HepG2 (cell line): ENCODE results near the gene HNRNPA1. TPM values are rescaled to one million over a fixed set of nuclear protein-coding genes. Genes with fewer than 3 reads are reported as not detected.
A peak's percentile ranks its signal among the peaks of the same experiment; 100 is the strongest.

ENCODE experiments used
- ARNTL ChIP-seq: sonication (generic); formaldehyde crosslinking; IDR thresholded peaks from 2 replicates; pipeline ENCODE4 v1.4.0; 2020; ENCODE audit warnings: mild to moderate bottlenecking, missing genetic modification reagents
- BCL6 ChIP-seq: IDR thresholded peaks from 2 replicates; pipeline ENCODE4 v1.6.1; 2016; ENCODE audit warnings: missing genetic modification reagents, missing compliant biosample characterization
- EP300 ChIP-seq, 3 experiments: sonication (generic) in 1 of 3; formaldehyde crosslinking in 1 of 3; IDR thresholded peaks; 2 replicates each; pipeline versions ENCODE4 v1.5.1 to v1.6.1; 2011 to 2020; ENCODE audit warnings: low read depth in 2 of 3, low read length in 2 of 3, borderline replicate concordance in 1 of 3, improper control_type of control experiment in 1 of 3, mild to moderate bottlenecking in 1 of 3, missing genetic modification reagents in 1 of 3, moderate library complexity in 1 of 3
- FOXM1 ChIP-seq: sonication (generic); formaldehyde crosslinking; IDR thresholded peaks from 2 replicates; pipeline ENCODE4 v1.5.0; 2020; ENCODE audit warnings: missing genetic modification reagents
- HMGA1 ChIP-seq: sonication (generic); formaldehyde crosslinking; conservative IDR thresholded peaks from 2 replicates; pipeline ENCODE4 v1.4.0; 2020; ENCODE audit warnings: missing genetic modification reagents
- IRF2 ChIP-seq: IDR thresholded peaks from 2 replicates; pipeline ENCODE4 v1.6.1; 2018; ENCODE audit warnings: missing genetic modification reagents, missing compliant biosample characterization
- NFE2L2 ChIP-seq: fragments of 150-350 bp; IDR thresholded peaks from 2 replicates; pipeline ENCODE4 v1.6.1; 2014; ENCODE audit warnings: low read length
- NFYB ChIP-seq: sonication (generic); formaldehyde crosslinking; IDR thresholded peaks from 2 replicates; pipeline ENCODE4 v1.4.0; 2020; ENCODE audit warnings: missing genetic modification reagents
- RARG ChIP-seq: sonication (generic); formaldehyde crosslinking; IDR thresholded peaks from 2 replicates; pipeline ENCODE4 v1.4.0; 2020; ENCODE audit warnings: low read depth, mild to moderate bottlenecking, missing genetic modification reagents
- RELA ChIP-seq: sonication (generic); formaldehyde crosslinking; IDR thresholded peaks from 2 replicates; pipeline ENCODE4 v1.4.0; 2020; ENCODE audit warnings: missing genetic modification reagents
- REPIN1 ChIP-seq: sonication (generic); formaldehyde crosslinking; IDR thresholded peaks from 2 replicates; pipeline ENCODE4 v1.8.0; 2022; ENCODE audit warnings: missing genetic modification reagents, low read depth, mild to moderate bottlenecking, borderline replicate concordance
- RXRA ChIP-seq: sonication (generic); formaldehyde crosslinking; IDR thresholded peaks from 2 replicates; pipeline ENCODE4 v1.5.1; 2020; ENCODE audit warnings: missing genetic modification reagents
- SMAD3 ChIP-seq: sonication (generic); formaldehyde crosslinking; IDR thresholded peaks from 2 replicates; pipeline ENCODE4 v1.4.0; 2020; ENCODE audit warnings: missing genetic modification reagents
- SNAI1 ChIP-seq: sonication (generic); formaldehyde crosslinking; IDR thresholded peaks from 2 replicates; pipeline ENCODE4 v1.5.0; 2020; ENCODE audit warnings: mild to moderate bottlenecking, missing genetic modification reagents, borderline replicate concordance
- TCF7L2 ChIP-seq: IDR thresholded peaks from 2 replicates; pipeline ENCODE4 v1.6.1; 2011; ENCODE audit warnings: mild to moderate bottlenecking, low read depth, low read length, moderate library complexity
- TOPORS ChIP-seq: sonication (generic); formaldehyde crosslinking; IDR thresholded peaks from 2 replicates; pipeline ENCODE4 v1.8.0; 2023; ENCODE audit warnings: mild to moderate bottlenecking, missing genetic modification reagents
- YEATS2 ChIP-seq: sonication (generic); formaldehyde crosslinking; IDR thresholded peaks from 2 replicates; pipeline ENCODE4 v1.4.0; 2020; ENCODE audit warnings: missing genetic modification reagents, borderline replicate concordance
- ZBTB38 ChIP-seq: sonication (generic); formaldehyde crosslinking; IDR thresholded peaks from 2 replicates; pipeline ENCODE4 v1.5.1; 2020; ENCODE audit warnings: mild to moderate bottlenecking, missing genetic modification reagents
- ZIK1 ChIP-seq: sonication (generic); formaldehyde crosslinking; IDR thresholded peaks from 2 replicates; pipeline ENCODE4 v1.5.0; 2020; ENCODE audit warnings: mild to moderate bottlenecking, low read depth, missing genetic modification reagents, borderline replicate concordance
- ZNF615 ChIP-seq: sonication (generic); formaldehyde crosslinking; IDR thresholded peaks from 2 replicates; pipeline ENCODE4 v1.5.0; 2020; ENCODE audit warnings: mild to moderate bottlenecking, missing genetic modification reagents, borderline replicate concordance
- ZNF749 ChIP-seq: sonication (generic); formaldehyde crosslinking; IDR thresholded peaks from 2 replicates; pipeline ENCODE4 v1.8.0; 2022; ENCODE audit warnings: mild to moderate bottlenecking, missing genetic modification reagents, moderate library complexity, borderline replicate concordance
- polyA plus RNA-seq, 8 experiments: library from polyadenylated mRNA; depleted of rRNA in 3 of 8; stranded (reverse) in 7 of 8; unstranded in 1 of 8; fragments of >200 nt; fragmentation: Illumina TruSeq in 4 of 8; extraction: Trizol in 4 of 8; gene quantifications; 2 replicates each; pipeline versions ENCODE4 v1.2.1 to v1.2.3, GENCODE V29; 2011 to 2016; ENCODE audit warnings: low read depth in 4 of 8, missing spikeins in 1 of 8, mixed read lengths in 1 of 8; ENCODE audit not compliant: insufficient read depth in 1 of 8
- total RNA-seq, 5 experiments: library from RNA; depleted of rRNA; stranded (reverse); fragments of >200 nt; fragmentation: Illumina TruSeq; extraction: Trizol; gene quantifications; 2 replicates each; pipeline ENCODE4 v1.2.3, GENCODE V29; 2016; ENCODE audit warnings: low read depth in 1 of 5
- TF ChIP-seq, protein P1 (sequence below): sonication (generic); formaldehyde crosslinking; IDR thresholded peaks from 2 replicates; pipeline ENCODE4 v1.4.0; 2020; ENCODE audit warnings: mild to moderate bottlenecking, missing genetic modification reagents
- TF ChIP-seq, protein P2 (sequence below): sonication (generic); formaldehyde crosslinking; IDR thresholded peaks from 2 replicates; pipeline ENCODE4 v1.4.0; 2020; ENCODE audit warnings: missing genetic modification reagents, mild to moderate bottlenecking, borderline replicate concordance
- TF ChIP-seq, protein P3 (sequence below): sonication (generic); formaldehyde crosslinking; IDR thresholded peaks from 2 replicates; pipeline ENCODE4 v1.4.0; 2020; ENCODE audit warnings: mild to moderate bottlenecking, missing genetic modification reagents

Gene HNRNPA1
- total and polyA plus RNA-seq, 2 of the 13 experiments (the other 11 are each of a cell fraction or from before 2014, with no cell fraction given) = 535 to 1,820 TPM

DNA sequence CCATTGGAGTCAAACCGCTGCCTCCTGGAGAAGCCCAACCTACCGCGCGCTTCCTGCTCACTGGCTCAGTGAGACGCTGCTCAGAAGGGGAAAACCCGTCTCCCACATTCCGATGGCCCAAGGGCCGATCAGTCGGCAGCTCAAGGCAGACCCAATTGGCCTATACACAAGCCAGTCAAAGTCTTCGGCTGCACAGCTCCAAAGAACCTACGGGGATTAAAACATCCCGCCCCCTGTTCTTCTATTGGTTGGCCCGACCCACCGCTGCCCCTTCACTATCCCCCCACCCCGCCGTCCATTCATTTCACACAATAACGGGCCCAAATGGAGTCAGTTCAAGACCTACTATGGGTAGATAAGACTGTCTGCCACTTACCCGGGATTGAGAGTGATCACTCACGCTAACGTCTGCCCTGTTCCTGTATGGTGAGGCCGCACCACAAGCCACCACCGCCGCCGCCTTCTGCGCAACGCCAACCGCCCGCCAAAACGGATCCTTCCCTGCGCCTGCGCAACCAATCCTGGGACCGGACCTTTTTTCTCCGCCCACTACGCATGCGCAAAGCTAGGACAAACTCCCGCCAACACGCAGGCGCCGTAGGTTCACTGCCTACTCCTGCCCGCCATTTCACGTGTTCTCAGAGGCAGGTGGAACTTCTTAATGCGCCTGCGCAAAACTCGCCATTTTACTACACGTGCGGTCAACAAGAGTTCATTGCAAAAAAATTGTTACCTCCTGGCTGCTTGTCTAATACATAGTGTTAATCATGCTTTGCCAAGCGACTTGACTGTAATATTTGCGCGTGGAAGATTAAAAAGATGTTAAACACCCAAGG, 676 bp upstream of the HNRNPA1 start, which contains the start of gene CBX5 (continued):
- TF ChIP-seq, protein P1, sequence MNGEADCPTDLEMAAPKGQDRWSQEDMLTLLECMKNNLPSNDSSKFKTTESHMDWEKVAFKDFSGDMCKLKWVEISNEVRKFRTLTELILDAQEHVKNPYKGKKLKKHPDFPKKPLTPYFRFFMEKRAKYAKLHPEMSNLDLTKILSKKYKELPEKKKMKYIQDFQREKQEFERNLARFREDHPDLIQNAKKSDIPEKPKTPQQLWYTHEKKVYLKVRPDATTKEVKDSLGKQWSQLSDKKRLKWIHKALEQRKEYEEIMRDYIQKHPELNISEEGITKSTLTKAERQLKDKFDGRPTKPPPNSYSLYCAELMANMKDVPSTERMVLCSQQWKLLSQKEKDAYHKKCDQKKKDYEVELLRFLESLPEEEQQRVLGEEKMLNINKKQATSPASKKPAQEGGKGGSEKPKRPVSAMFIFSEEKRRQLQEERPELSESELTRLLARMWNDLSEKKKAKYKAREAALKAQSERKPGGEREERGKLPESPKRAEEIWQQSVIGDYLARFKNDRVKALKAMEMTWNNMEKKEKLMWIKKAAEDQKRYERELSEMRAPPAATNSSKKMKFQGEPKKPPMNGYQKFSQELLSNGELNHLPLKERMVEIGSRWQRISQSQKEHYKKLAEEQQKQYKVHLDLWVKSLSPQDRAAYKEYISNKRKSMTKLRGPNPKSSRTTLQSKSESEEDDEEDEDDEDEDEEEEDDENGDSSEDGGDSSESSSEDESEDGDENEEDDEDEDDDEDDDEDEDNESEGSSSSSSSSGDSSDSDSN = peak; percentile 68
- TF ChIP-seq NFYB (CRISPR knock-in tag) (peak; percentile 94), SMAD3 (CRISPR knock-in tag) (peak; percentile 74), SNAI1 (peak; percentile 93; the same call in 1 of the 2 replicates), ZBTB38 (CRISPR knock-in tag) (no peak; the same call in 1 of the 2 replicates), RXRA (CRISPR knock-in tag) (0 out of 2 replicates have a peak, but pooled peaks have one; percentile 25), BCL6 (0 out of 2 replicates have a peak, but pooled peaks have one; percentile 34), HMGA1 (no peak), NFE2L2 (no peak), ZNF749 (CRISPR knock-in tag) (peak; percentile 44; the same call in 1 of the 2 replicates), ZIK1 (CRISPR knock-in tag) (0 out of 2 replicates have a peak, but pooled peaks have one; percentile 22), TCF7L2 (no peak), TOPORS (CRISPR knock-in tag) (0 out of 2 replicates have a peak, but pooled peaks have one; percentile 14), REPIN1 (CRISPR knock-in tag) (peak; percentile 82), ARNTL (CRISPR knock-in tag) (peak; percentile 83; the same call in 1 of the 2 replicates), ZNF615 (no peak), IRF2 (CRISPR knock-in tag) (peak; percentile 30; the same call in 1 of the 2 replicates), RARG (CRISPR knock-in tag) (no peak), YEATS2 (CRISPR knock-in tag) (peak; percentile 39), RELA (CRISPR knock-in tag) (peak; percentile 69; the same call in 1 of the 2 replicates), FOXM1 (CRISPR knock-in tag) (no peak), EP300 (IDR thresholded peaks at IDR 0.05; ENCODE audit: low read depth in 2 of 2, low read length in 2 of 2) (no peak), EP300 (CRISPR knock-in tag; IDR thresholded peaks at IDR 0.05; ENCODE audit: borderline replicate concordance) (no peak)
- TF ChIP-seq, protein P2, sequence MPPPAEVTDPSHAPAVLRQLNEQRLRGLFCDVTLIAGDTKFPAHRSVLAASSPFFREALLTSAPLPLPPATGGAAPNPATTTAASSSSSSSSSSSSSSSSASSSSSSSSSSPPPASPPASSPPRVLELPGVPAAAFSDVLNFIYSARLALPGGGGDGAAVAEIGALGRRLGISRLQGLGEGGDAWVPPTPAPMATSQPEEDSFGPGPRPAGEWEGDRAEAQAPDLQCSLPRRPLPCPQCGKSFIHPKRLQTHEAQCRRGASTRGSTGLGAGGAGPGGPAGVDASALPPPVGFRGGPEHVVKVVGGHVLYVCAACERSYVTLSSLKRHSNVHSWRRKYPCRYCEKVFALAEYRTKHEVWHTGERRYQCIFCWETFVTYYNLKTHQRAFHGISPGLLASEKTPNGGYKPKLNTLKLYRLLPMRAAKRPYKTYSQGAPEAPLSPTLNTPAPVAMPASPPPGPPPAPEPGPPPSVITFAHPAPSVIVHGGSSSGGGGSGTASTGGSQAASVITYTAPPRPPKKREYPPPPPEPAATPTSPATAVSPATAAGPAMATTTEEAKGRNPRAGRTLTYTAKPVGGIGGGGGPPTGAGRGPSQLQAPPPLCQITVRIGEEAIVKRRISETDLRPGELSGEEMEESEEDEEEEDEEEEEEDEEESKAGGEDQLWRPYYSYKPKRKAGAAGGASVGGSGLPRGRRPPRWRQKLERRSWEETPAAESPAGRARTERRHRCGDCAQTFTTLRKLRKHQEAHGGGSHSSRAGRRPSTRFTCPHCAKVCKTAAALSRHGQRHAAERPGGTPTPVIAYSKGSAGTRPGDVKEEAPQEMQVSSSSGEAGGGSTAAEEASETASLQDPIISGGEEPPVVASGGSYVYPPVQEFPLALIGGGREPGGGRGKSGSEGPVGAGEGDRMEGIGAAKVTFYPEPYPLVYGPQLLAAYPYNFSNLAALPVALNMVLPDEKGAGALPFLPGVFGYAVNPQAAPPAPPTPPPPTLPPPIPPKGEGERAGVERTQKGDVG (CRISPR knock-in tag) = no peak
- TF ChIP-seq, protein P3, sequence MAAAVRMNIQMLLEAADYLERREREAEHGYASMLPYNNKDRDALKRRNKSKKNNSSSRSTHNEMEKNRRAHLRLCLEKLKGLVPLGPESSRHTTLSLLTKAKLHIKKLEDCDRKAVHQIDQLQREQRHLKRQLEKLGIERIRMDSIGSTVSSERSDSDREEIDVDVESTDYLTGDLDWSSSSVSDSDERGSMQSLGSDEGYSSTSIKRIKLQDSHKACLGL (CRISPR knock-in tag) = peak; percentile 60; the same call in 1 of the 2 replicates
